Panc1 (cell line): ENCODE results near the gene SFXN3. TPM values are rescaled to one million over a fixed set of nuclear protein-coding genes. Genes with fewer than 3 reads are reported as not detected.

Experiments
- ATAC-seq: fragments of 200-7000 bp; cut with Tn5 transposase; 2 replicates; pipeline ENCODE4 v1.9.1; 2020; ENCODE audit warnings: mild to moderate bottlenecking, moderate library complexity
- BruUV-seq: library from RNA; stranded (reverse); fragments of 400-500 nt; replicated peaks from 2 replicates; lab custom pipeline; 2021; lab: Mats Ljungman, UMichigan
- CTCF ChIA-PET: fragments of 300-600 bp; sonication (Branson Sonifier 250); formaldehyde crosslinking; loops from one replicate; lab custom pipeline; 2022; ENCODE audit warnings: antibody characterized with exemption; lab: Charles Lee
- POLR2A ChIA-PET: fragments of 300-600 bp; sonication (Branson Sonifier 250); formaldehyde crosslinking; loops from one replicate; lab custom pipeline; 2022; ENCODE audit warnings: antibody characterized with exemption; lab: Charles Lee
- DNase-seq: peaks from one replicate; pipeline ENCODE4 v3.0.0-alpha.2; 2010; ENCODE audit warnings: low read depth, low spot score
- H3K27ac ChIP-seq: 2 replicates; pipeline ENCODE4 v1.5.1; 2011; ENCODE audit warnings: mild to moderate bottlenecking, low read length, inconsistent platforms
- H3K27me3 ChIP-seq: fragments of 200-500 bp; sonication (Bioruptor generic); 2 replicates; pipeline ENCODE4 v1.6.0; 2014; ENCODE audit warnings: low read length, inconsistent platforms; ENCODE audit not compliant: control insufficient read depth, insufficient read depth
- H3K36me3 ChIP-seq: fragments of 200-500 bp; sonication (Bioruptor generic); 2 replicates; pipeline ENCODE4 v1.5.1; 2014; ENCODE audit warnings: inconsistent platforms, mild to moderate bottlenecking, low read length, moderate library complexity; ENCODE audit not compliant: control insufficient read depth, insufficient read depth
- H3K4me1 ChIP-seq: 2 replicates; pipeline ENCODE4 v1.5.1; 2011; ENCODE audit warnings: inconsistent platforms, mild to moderate bottlenecking, low read length, moderate library complexity; ENCODE audit not compliant: control insufficient read depth, insufficient read depth
- H3K4me3 ChIP-seq, 2 experiments: 2 replicates each; pipeline ENCODE4 v1.5.1; 2011 to 2012; ENCODE audit warnings: low read depth in 2 of 2, low read length in 2 of 2, mild to moderate bottlenecking in 2 of 2, inconsistent platforms in 1 of 2, moderate library complexity in 1 of 2
- H3K9me3 ChIP-seq: fragments of 200-500 bp; sonication (Bioruptor generic); 2 replicates; pipeline ENCODE4 v1.5.1; 2014; ENCODE audit warnings: low read depth, mild to moderate bottlenecking, inconsistent platforms, low read length, moderate library complexity; ENCODE audit not compliant: control insufficient read depth, insufficient read depth
- CTCF ChIP-seq: fragments of 450-650 bp; IDR thresholded peaks from 2 replicates; pipeline ENCODE4 v1.5.1; 2017; ENCODE audit warnings: mild to moderate bottlenecking
- POLR2AphosphoS5 ChIP-seq: IDR thresholded peaks from 2 replicates; pipeline ENCODE4 v1.6.1; 2012; ENCODE audit warnings: mild to moderate bottlenecking, low read depth, low read length, moderate library complexity
- REST ChIP-seq, 2 experiments: IDR thresholded peaks; 2 replicates each; pipeline ENCODE4 v1.6.1; 2011 to 2012; ENCODE audit warnings: low read depth in 2 of 2, control low read depth in 1 of 2, low read length in 1 of 2, mild to moderate bottlenecking in 1 of 2, moderate library complexity in 1 of 2; ENCODE audit not compliant: insufficient read depth in 1 of 2
- SIN3A ChIP-seq: IDR thresholded peaks from 2 replicates; pipeline ENCODE4 v1.6.1; 2012; ENCODE audit warnings: low read depth, mild to moderate bottlenecking, low read length, moderate library complexity, borderline replicate concordance; ENCODE audit not compliant: insufficient read depth
- TCF7L2 ChIP-seq: IDR thresholded peaks from 2 replicates; pipeline ENCODE4 v1.6.1; 2011; ENCODE audit warnings: mild to moderate bottlenecking, low read depth, low read length, inconsistent platforms
- in situ Hi-C: cut with HindIII; loops from 2 replicates; pipeline ENCODE4 v1.10.0; 2016; ENCODE audit warnings: low sequenced_read_pairs, low pct_unique_long_range_greater_than_20kb
- intact Hi-C: fragments of 100-400 bp; cut with micrococcal nuclease; formaldehyde crosslinking; loops from one replicate; pipeline ENCODE4 v1.10.0; 2022; ENCODE audit not compliant: unreplicated experiment
- total RNA-seq: library from RNA; stranded (reverse); gene quantifications from one replicate; pipeline ENCODE4 v1.2.1, GENCODE V29; 2021; ENCODE audit not compliant: unreplicated experiment

Gene SFXN3
- total RNA-seq, 1 experiment from 2014 or later: 15.3 TPM

GRCh38 chr10:101003639-101004206, 27.3 kb upstream of the SFXN3 start:
- no peak for DNase-seq
- TF ChIP-seq REST (IDR thresholded peaks at IDR 0.05; ENCODE audit: insufficient read depth in 1 of 2, low read depth in 2 of 2, low read length in 1 of 2): no peak
- TF ChIP-seq SIN3A: no peak
- TF ChIP-seq TCF7L2: no peak
- TF ChIP-seq POLR2AphosphoS5: no peak
- no peak for TF ChIP-seq CTCF
- no peaks in the 10 kb centered on the region for H3K27me3 ChIP-seq
- peaks cover 5% of the 10 kb centered on the region; the same call in 1 of the 2 replicates for H3K36me3 ChIP-seq
- H3K4me3 ChIP-seq: no peak overlapping the region
- H3K9me3 ChIP-seq: no peaks in the 10 kb centered on the region
- intact Hi-C loops (no loop called here), in situ Hi-C loops (no loop called here)
- CTCF ChIA-PET: interaction anchor here (0.7 to 1.7 kb wide), 2 partner anchors 11 to 46 kb away, joined by 3 to 4 read pairs; no protein-coding TSS in a partner anchor
- POLR2A ChIA-PET: no interaction called here
- BruUV-seq: no TSS peak
- ATAC-seq: no peak
- H3K27ac ChIP-seq: no peak overlapping the region
- peaks cover 21% of the 10 kb centered on the region for H3K4me1 ChIP-seq

GRCh38 chr10:101005361-101005760, 25.7 kb upstream of the SFXN3 start:
- Histone ChIP-seq H3K36me3 (peaks cover 5% of the 10 kb centered on the region; the same call in 1 of the 2 replicates), H3K4me1 (peaks cover 19% of the 10 kb centered on the region), H3K27me3 (no peaks in the 10 kb centered on the region), H3K27ac (no peak overlapping the region), H3K4me3 (no peak overlapping the region), H3K9me3 (no peaks in the 10 kb centered on the region)
- CTCF ChIA-PET: interaction anchor here (0.6 kb wide), 1 partner anchor 36 kb away, joined by 19 read pairs; no protein-coding TSS in a partner anchor
- DNase-seq (no peak), ATAC-seq (no peak)
- no TSS peak for BruUV-seq
- in situ Hi-C loops (no loop called here), intact Hi-C loops (no loop called here)
- TF ChIP-seq TCF7L2: no peak
- TF ChIP-seq SIN3A: no peak
- no peak for TF ChIP-seq REST (IDR thresholded peaks at IDR 0.05; ENCODE audit: insufficient read depth in 1 of 2, low read depth in 2 of 2, low read length in 1 of 2)
- TF ChIP-seq CTCF: no peak
- no peak for TF ChIP-seq POLR2AphosphoS5
- POLR2A ChIA-PET: no interaction called here
